GM23248 (cell line): ENCODE results near the gene DCANP1. TPM values are rescaled to one million over a fixed set of nuclear protein-coding genes. Genes with fewer than 3 reads are reported as not detected.

Source experiments
- DNase-seq: peaks from one replicate; pipeline ENCODE4 v3.0.0-alpha.2; 2015
- H2AFZ ChIP-seq: fragments of 200-600 bp; sonication (generic); 2 replicates; pipeline ENCODE4 v1.6.1; 2016; ENCODE audit warnings: antibody characterized with exemption
- H3F3A ChIP-seq: fragments of 200-600 bp; sonication (generic); 2 replicates; pipeline ENCODE4 v1.6.1; 2016; ENCODE audit warnings: mild to moderate bottlenecking, antibody characterized with exemption, mixed run types; ENCODE audit not compliant: insufficient read depth
- H3K27ac ChIP-seq: fragments of 200-600 bp; sonication (generic); 2 replicates; pipeline ENCODE4 v1.5.1; 2016; ENCODE audit warnings: mild to moderate bottlenecking
- H3K27me3 ChIP-seq: fragments of 200-600 bp; sonication (generic); replicated peaks from 2 replicates; pipeline ENCODE4 v1.6.1; 2016; ENCODE audit warnings: mild to moderate bottlenecking; ENCODE audit not compliant: insufficient read depth
- H3K36me3 ChIP-seq: fragments of 200-600 bp; sonication (generic); 2 replicates; pipeline ENCODE4 v1.6.1; 2016; ENCODE audit warnings: low read depth, mild to moderate bottlenecking
- H3K4me1 ChIP-seq: fragments of 200-600 bp; sonication (generic); 2 replicates; pipeline ENCODE4 v1.6.1; 2016; ENCODE audit warnings: mild to moderate bottlenecking; ENCODE audit not compliant: insufficient read depth
- H3K4me2 ChIP-seq: fragments of 200-600 bp; sonication (generic); one replicate; pipeline ENCODE4 v1.6.1; 2016; ENCODE audit warnings: mild to moderate bottlenecking; ENCODE audit not compliant: unreplicated experiment
- H3K4me3 ChIP-seq: fragments of 200-600 bp; sonication (generic); 2 replicates; pipeline ENCODE4 v1.5.1; 2016; ENCODE audit warnings: mild to moderate bottlenecking
- H3K79me2 ChIP-seq: fragments of 200-600 bp; sonication (generic); 2 replicates; pipeline ENCODE4 v1.6.1; 2016; ENCODE audit warnings: mild to moderate bottlenecking; ENCODE audit not compliant: insufficient read depth
- H3K9ac ChIP-seq: fragments of 200-600 bp; sonication (generic); 2 replicates; pipeline ENCODE4 v1.6.1; 2016; ENCODE audit warnings: mild to moderate bottlenecking
- H3K9me2 ChIP-seq: fragments of 200-600 bp; sonication (generic); 2 replicates; pipeline ENCODE4 v1.6.1; 2016; ENCODE audit warnings: mixed run types, mild to moderate bottlenecking, moderate library complexity; ENCODE audit not compliant: insufficient read depth
- H3K9me3 ChIP-seq: fragments of 200-600 bp; sonication (generic); one replicate; pipeline ENCODE4 v1.6.1; 2017; ENCODE audit warnings: low read depth
- H4K20me1 ChIP-seq: fragments of 200-600 bp; sonication (generic); 2 replicates; pipeline ENCODE4 v1.6.0; 2016; ENCODE audit not compliant: insufficient read depth
- EZH2 ChIP-seq: fragments of 200-600 bp; sonication (generic); IDR thresholded peaks from 2 replicates; pipeline ENCODE4 v1.6.1; 2018; ENCODE audit warnings: antibody characterized with exemption, mild to moderate bottlenecking; ENCODE audit not compliant: insufficient read depth, poor library complexity, severe bottlenecking
- EZH2phosphoT487 ChIP-seq: fragments of 200-600 bp; sonication (generic); IDR thresholded peaks from 2 replicates; pipeline ENCODE4 v1.6.1; 2018; ENCODE audit warnings: antibody characterized with exemption, moderate library complexity, mild to moderate bottlenecking, low read depth; ENCODE audit not compliant: insufficient read depth
- WGBS, 2 experiments: methylation state at CpG; one replicate each; pipeline ENCODE4 v1.1.6; 2015 to 2017; ENCODE audit warnings: low lambda C conversion rate in 2 of 2, low coverage in 1 of 2; ENCODE audit errors: missing lambda C conversion rate in 2 of 2; 5-methylcytosine and 5-hydroxymethylcytosine counted together
- in situ Hi-C: fragments of 300-500 bp; cut with MboI; formaldehyde crosslinking; loops from 2 replicates; pipeline ENCODE4 v1.15.0; 2020
- polyA plus RNA-seq: library from polyadenylated mRNA; unstranded; fragments of >200 nt; fragmentation: Nextera tagmentation; extraction: Ambion mirVana; gene quantifications from 2 replicates; pipeline ENCODE4 v1.2.1, GENCODE V29; 2016
- total RNA-seq: library from RNA; depleted of rRNA; stranded (reverse); fragments of >200 nt; shearing (Covaris generic); gene quantifications from 2 replicates; pipeline ENCODE4 v1.2.3, GENCODE V29; 2014

DCANP1 gene
- total and polyA plus RNA-seq, 2 experiments from 2014 or later, result not detected

DNA sequence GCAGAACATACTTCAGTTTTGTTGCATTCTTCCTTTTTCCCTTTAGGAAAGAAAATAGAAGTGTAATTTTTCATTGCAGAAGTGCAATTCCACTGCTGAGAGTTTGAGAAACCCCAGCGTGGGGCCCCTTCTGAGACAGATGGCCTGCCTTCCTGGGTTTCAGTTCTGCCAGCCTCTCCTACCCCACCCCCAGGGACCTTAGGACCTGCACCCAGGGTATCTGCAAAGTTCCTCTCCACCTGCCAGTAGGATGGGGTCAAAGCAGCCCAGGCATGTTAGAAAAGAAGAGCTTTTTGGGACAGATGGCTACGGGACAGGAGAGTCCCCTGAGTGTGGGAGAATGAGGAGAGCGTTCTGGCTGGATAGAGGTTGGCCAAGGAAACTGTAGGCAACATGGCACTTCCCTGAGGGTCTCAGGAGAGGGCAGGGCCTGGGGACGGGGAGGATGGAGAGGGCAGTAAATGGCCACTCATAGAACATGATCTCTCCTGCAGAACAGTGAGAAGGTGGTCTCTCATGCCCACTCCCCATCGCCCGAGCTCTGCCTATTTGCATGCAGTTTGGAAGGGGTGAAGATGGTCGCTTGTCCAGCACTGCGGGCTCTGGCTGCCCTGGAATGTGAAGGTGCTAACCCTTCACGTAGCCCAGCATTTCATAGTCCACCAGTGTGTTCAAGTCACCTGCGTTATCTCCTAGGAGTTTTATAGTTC, 5.3 kb upstream of the DCANP1 start, which contains the start of gene TIFAB:
Gene TIFAB, minus strand, starts transcription at position 31 of the 710 bp plus-strand sequence. CDS start 2,412 bp downstream, outside the sequence.
- Histone ChIP-seq H3K4me1 (peaks cover 13% of the 10 kb centered on the region), H2AFZ (no peak within 1 kb of the TSS), H3K79me2 (no peaks in the 10 kb centered on the region), H3K9me2 (no peaks in the 10 kb centered on the region), H3K4me3 (no peak within 1 kb of the TSS), H3K27ac (no peak within 1 kb of the TSS), H3K36me3 (no peaks in the 10 kb centered on the region), H3K4me2 (no peak within 1 kb of the TSS), H3K27me3 (no peaks in the 10 kb centered on the region), H4K20me1 (no peaks in the 10 kb centered on the region), H3K9me3 (no peaks in the 10 kb centered on the region), H3K9ac (no peak within 1 kb of the TSS), H3F3A (no peaks in the 10 kb centered on the region)
- WGBS, 2 experiments, result 84 to 85% methylated on average over 10 of the region's 10 CpGs
- in situ Hi-C loops, result no loop called here
- TF ChIP-seq EZH2phosphoT487, result no peak
- no peak for TF ChIP-seq EZH2
- DNase-seq, result no peak

DNA sequence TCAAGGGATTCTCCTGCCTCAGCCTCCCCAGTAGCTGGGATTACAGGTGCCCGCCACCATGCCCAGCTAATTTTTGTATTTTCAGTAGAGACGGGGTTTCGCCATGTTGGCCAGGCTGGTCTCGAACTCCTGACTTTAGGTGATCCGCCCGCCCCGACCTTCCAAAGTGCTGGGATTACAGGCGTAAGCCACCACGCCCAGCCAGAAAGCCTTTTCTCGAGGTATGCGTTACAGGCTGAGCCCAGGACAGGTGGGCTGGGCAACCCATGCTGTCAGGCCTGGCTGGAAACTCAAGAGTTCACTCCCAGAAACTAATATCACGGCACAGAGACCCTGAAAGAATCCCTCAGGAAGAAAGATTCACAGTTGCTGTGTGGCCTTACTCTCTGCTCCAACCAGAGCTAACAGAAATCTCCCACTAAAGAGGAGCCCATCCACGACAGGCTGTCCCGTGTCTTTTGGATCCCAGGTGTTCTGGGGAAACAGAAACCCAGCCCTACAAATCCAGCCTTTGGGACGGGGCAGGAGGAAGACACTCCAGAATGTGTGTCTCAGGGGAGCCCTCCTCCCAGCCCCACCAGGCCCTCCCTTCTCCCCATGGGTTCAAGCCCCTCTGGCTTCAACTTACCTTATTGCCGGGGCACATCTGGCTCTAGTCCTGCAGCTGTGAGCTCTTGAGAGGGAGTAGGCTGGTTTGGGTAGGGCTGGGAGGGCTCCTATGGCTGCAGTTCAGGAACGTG, 4.6 kb upstream of the DCANP1 start:
- no peak overlapping the region for H2AFZ ChIP-seq
- WGBS, 2 experiments, result 79 to 80% methylated on average over 17 of the region's 17 CpGs
- no peaks in the 10 kb centered on the region for H3K79me2 ChIP-seq
- no peaks in the 10 kb centered on the region for H3K9me3 ChIP-seq
- no peaks in the 10 kb centered on the region for H3K36me3 ChIP-seq
- TF ChIP-seq EZH2, result no peak
- TF ChIP-seq EZH2phosphoT487, result no peak
- H4K20me1 ChIP-seq, result no peaks in the 10 kb centered on the region
- H3F3A ChIP-seq, result no peaks in the 10 kb centered on the region
- H3K4me2 ChIP-seq, result no peak overlapping the region
- no peak overlapping the region for H3K9ac ChIP-seq
- in situ Hi-C loops, result no loop called here
- no peak overlapping the region for H3K27ac ChIP-seq
- H3K4me3 ChIP-seq, result no peak overlapping the region
- no peak for DNase-seq
- peaks cover 12% of the 10 kb centered on the region for H3K4me1 ChIP-seq
- H3K9me2 ChIP-seq, result no peaks in the 10 kb centered on the region
- no peaks in the 10 kb centered on the region for H3K27me3 ChIP-seq

DNA sequence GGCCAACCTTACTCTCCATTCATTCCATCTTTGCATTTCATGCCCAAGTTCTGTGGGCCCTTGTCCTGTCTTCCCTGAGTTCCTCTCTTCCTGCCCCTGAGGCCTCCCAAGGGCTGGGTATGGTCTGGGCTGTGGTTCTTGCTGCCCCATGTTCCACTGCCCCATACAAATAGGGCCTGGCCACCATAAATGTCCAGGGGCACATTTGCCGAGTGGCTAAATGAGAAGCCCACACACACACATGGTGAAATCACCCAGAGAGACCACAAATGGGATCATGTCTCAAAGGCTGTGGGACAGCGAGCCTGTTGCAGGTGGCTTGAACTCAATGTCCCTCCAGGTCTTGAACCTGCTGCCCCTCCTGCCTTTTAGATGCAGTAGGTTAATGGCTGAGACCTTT, 3.8 kb upstream of the DCANP1 start:
- Histone ChIP-seq H3K4me1 (peaks cover 5% of the 10 kb centered on the region; the same call in 1 of the 2 replicates), H3K79me2 (no peaks in the 10 kb centered on the region), H2AFZ (no peak overlapping the region), H4K20me1 (no peaks in the 10 kb centered on the region), H3K4me3 (no peak overlapping the region), H3K9ac (no peak overlapping the region), H3K27me3 (no peaks in the 10 kb centered on the region), H3K9me2 (no peaks in the 10 kb centered on the region), H3K27ac (no peak overlapping the region), H3K4me2 (no peak overlapping the region), H3K36me3 (no peaks in the 10 kb centered on the region), H3K9me3 (no peaks in the 10 kb centered on the region), H3F3A (no peaks in the 10 kb centered on the region)
- in situ Hi-C loops, result no loop called here
- 85 to 89% methylated on average over 2 of the region's 2 CpGs for WGBS, 2 experiments
- no peak for DNase-seq
- TF ChIP-seq EZH2phosphoT487 (no peak), EZH2 (no peak)

DNA sequence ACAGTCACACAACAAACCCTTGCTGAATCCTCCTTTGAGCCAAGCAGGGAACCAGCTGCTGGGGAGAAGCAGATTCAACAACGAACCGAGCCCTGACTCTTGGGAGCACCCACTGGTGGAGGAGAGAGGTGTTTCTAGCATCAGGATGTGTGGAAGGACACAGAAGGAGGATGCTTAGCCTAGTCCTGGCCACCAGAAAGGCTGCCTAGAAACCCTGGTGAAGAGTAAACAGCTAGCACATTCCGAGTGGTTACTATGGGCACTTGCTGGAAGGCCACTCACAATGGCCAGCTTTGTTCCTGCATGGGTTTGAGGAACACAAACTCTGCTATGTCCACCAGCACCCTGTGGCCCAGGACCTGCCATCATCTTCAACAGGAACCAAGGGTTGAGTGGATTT, 3.2 kb upstream of the DCANP1 start:
- H3K4me3 ChIP-seq, result no peak overlapping the region
- TF ChIP-seq EZH2phosphoT487 (no peak), EZH2 (no peak)
- no peaks in the 10 kb centered on the region for H3F3A ChIP-seq
- H3K4me1 ChIP-seq, result no peaks in the 10 kb centered on the region
- no peak overlapping the region for H3K27ac ChIP-seq
- in situ Hi-C loops, result no loop called here
- no peaks in the 10 kb centered on the region for H3K9me3 ChIP-seq
- H2AFZ ChIP-seq, result no peak overlapping the region
- H3K9me2 ChIP-seq, result no peaks in the 10 kb centered on the region
- no peaks in the 10 kb centered on the region for H4K20me1 ChIP-seq
- no peak for DNase-seq
- H3K36me3 ChIP-seq, result no peaks in the 10 kb centered on the region
- H3K4me2 ChIP-seq, result no peak overlapping the region
- H3K9ac ChIP-seq, result no peak overlapping the region
- no peaks in the 10 kb centered on the region for H3K27me3 ChIP-seq
- 77 to 90% methylated on average over 3 of the region's 3 CpGs for WGBS, 2 experiments
- H3K79me2 ChIP-seq, result no peaks in the 10 kb centered on the region
